GM10847 (cell line): ENCODE data around the gene MAPKAPK3.

Experiments
- POLR2A ChIP-seq: IDR thresholded peaks from 2 replicates; pipeline ENCODE4 v1.6.1; 2011; ENCODE audit not compliant: insufficient read length; ENCODE audit errors: extremely low read depth

The MAPKAPK3 gene

GRCh38 chr3:50665081-50665840 lies 48.3 kb downstream of the MAPKAPK3 start:
- TF ChIP-seq POLR2A: no peak

- TF ChIP-seq POLR2A: no peak
These were observed 49.9 kb downstream of the MAPKAPK3 start for GRCh38 chr3:50666837-50667236.

GRCh38 chr3:50671331-50671730 lies 54.4 kb downstream of the MAPKAPK3 start:
- no peak for TF ChIP-seq POLR2A

- no peak for TF ChIP-seq POLR2A
These were observed 55.7 kb downstream of the MAPKAPK3 start for GRCh38 chr3:50672656-50673055.

- no peak for TF ChIP-seq POLR2A
These were observed 57.0 kb downstream of the MAPKAPK3 start for GRCh38 chr3:50673931-50674330.

- no peak for TF ChIP-seq POLR2A
These were observed 57.6 kb downstream of the MAPKAPK3 start, which contains the start of gene DOCK3 for GRCh38 chr3:50674349-50675178. Gene DOCK3 (plus strand): TSS chr3:50674927. CDS start chr3:50675264, 337 bp downstream.

- TF ChIP-seq POLR2A: no peak
These were observed 58.5 kb downstream of the MAPKAPK3 start for GRCh38 chr3:50675179-50676030.

GRCh38 chr3:50676031-50676705 lies 59.2 kb downstream of the MAPKAPK3 start:
- no peak for TF ChIP-seq POLR2A

- TF ChIP-seq POLR2A: no peak
These were observed 70.3 kb downstream of the MAPKAPK3 start for GRCh38 chr3:50687127-50687751.

GRCh38 chr3:50687916-50688315 lies 71.0 kb downstream of the MAPKAPK3 start:
- TF ChIP-seq POLR2A: no peak

GRCh38 chr3:50689558-50689957 lies 72.6 kb downstream of the MAPKAPK3 start:
- TF ChIP-seq POLR2A: no peak

GRCh38 chr3:50695031-50695430 lies 78.1 kb downstream of the MAPKAPK3 start:
- no peak for TF ChIP-seq POLR2A

GRCh38 chr3:50696276-50696675 lies 79.3 kb downstream of the MAPKAPK3 start:
- TF ChIP-seq POLR2A: no peak

GRCh38 chr3:50698269-50698668 lies 81.3 kb downstream of the MAPKAPK3 start:
- TF ChIP-seq POLR2A: no peak
